GM12892 (cell line): ENCODE measurements around the gene SDK2.

Experiments used
- POLR2A ChIP-seq: IDR thresholded peaks from 2 replicates; pipeline ENCODE4 v1.6.1; 2011; ENCODE audit warnings: low read depth, low read length, control low read depth
- TAF1 ChIP-seq: IDR thresholded peaks from 2 replicates; pipeline ENCODE4 v1.6.1; 2011; ENCODE audit warnings: low read depth, mild to moderate bottlenecking, control low read depth, low read length, borderline replicate concordance

GRCh38 chr17:73376152-73376551 lies 268.1 kb downstream of the SDK2 start:
- no peak for TF ChIP-seq POLR2A
- no peak for TF ChIP-seq TAF1
